GM21447 (cell line): ENCODE data around the gene MAG.

ENCODE experiments used
- ATAC-seq: cut with Tn5 transposase; IDR thresholded peaks from one replicate; pipeline ENCODE4 v1.9.1; 2021; ENCODE audit not compliant: unreplicated experiment

MAG gene

DNA sequence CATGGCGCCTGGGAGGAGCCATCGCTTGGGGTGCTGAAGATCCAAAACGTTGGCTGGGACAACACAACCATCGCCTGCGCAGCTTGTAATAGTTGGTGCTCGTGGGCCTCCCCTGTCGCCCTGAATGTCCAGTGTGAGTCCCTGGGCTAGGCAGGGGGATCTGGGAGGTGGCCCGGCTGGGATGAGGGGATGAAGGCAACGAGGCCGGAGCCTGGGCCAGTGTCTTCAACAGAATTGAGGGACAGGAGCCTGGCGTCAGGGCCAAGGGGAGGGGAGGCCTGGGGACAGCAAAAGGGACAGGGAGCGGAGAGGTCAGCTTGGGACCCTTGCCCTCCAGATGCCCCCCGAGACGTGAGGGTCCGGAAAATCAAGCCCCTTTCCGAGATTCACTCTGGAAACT is 49.0 kb downstream of the MAG start:
- ATAC-seq, result no peak

DNA sequence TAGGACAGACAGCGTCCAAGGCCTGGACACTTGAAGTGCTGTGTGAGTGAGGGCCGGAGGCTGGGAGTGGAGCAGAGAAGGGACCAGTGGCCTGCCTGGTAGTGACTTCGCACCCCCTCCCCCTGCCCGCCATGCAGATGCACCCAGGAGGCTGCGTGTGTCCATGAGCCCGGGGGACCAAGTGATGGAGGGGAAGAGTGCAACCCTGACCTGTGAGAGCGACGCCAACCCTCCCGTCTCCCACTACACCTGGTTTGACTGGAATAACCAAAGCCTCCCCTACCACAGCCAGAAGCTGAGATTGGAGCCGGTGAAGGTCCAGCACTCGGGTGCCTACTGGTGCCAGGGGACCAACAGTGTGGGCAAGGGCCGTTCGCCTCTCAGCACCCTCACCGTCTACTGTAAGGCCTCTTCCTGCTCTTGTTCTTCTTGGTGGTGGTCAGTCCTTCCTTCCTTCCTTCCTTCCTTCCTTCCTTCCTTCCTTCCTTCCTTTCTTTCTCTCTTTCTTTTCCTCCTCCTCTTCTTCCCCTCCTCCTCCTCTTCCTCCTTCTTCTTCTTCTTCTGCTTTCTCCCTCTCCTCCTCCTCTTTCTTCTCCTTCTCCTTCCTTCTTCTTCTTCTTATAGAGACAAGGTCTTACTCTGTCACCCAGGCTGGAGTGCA is 49.7 kb downstream of the MAG start:
- no peak for ATAC-seq

DNA sequence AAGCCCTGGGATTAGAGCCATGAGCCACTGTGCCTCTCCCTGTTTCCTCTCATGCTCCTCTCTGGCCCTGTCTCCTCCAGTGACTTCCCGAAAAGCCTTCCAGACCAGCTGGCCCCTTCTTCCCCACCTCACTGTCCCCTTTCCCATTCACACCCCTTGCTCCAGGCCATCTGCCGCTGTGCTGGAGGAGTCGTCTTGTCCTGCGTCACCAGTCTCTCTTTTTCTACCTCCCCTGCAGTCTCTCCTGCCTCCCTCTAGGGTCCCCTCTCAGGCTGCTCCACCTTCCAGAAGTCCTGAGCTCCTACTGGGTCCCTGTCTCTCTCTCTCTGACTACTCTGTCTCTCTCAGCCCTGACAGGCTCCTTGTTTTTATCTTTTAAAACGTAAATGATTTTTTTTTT is 50.5 kb downstream of the MAG start:
- ATAC-seq, result no peak

DNA sequence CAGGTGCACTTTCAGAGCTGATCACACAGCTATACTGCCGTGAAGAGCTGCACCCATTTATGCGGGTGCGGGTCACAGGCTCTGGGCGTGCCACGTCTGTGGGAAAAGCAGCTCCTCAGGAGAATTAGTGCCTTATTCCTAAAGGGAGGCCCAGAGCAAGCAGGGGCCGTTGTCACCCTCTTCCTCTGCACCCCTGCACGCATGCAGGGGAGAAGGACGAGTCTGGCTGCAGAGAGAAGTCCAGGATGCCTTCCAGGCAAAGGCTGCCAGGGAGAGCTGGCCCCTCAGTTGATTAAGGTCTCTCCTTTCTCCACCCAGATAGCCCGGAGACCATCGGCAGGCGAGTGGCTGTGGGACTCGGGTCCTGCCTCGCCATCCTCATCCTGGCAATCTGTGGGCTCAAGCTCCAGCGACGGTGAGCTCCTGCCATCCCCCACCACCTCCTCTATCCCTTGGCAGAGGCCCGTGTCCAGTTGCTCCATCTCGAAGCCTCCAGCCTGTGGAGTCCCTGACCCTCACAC is 52.6 kb downstream of the MAG start:
- no peak for ATAC-seq

DNA sequence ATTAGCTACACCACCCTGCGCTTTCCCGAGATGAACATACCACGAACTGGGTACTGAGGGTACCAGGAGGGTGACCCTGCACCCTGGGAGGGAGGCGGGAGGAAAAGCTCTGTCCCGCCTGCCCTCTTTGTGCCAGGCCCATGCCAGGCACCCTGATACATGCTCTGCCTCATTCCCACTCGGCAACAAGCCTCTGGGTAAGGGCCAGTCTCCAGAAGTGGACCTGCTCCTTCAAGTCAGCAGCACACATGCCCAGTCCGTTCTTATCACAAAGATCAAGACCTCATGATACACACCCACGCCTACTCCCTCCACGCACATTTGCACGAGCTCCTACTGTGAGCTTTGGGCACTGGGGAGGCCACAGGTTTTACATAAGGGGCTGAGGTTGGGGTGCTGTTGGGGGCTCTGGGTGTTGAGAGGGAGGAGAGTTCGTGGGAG is 53.7 kb downstream of the MAG start:
- ATAC-seq, result no peak

DNA sequence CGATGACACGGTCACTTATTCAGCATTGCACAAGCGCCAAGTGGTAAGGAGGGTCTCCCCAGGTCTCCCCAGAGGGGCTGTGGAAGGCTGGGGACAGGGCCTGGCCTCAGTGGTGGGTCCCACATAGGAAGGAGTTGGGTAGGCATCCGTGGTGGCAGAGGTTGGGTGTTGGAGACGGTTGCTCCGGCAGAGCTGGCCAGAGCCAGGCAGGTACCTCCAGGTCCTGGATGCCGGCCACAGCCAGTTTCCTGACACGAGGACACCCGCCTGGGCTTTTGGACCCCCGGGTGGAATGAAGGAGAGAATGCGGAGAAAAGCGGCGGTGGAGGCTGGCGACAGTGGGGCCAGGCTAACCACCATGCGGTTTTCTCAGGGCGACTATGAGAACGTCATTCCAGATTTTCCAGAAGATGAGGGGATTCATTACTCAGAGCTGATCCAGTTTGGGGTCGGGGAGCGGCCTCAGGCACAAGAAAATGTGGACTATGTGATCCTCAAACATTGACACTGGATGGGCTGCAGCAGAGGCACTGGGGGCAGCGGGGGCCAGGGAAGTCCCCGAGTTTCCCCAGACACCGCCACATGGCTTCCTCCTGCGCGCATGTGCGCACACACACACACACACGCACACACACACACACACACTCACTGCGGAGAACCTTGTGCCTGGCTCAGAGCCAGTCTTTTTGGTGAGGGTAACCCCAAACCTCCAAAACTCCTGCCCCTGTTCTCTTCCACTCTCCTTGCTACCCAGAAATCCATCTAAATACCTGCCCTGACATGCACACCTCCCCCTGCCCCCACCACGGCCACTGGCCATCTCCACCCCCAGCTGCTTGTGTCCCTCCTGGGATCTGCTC is 54.5 kb downstream of the MAG start:
- ATAC-seq, result peak; percentile 33

DNA sequence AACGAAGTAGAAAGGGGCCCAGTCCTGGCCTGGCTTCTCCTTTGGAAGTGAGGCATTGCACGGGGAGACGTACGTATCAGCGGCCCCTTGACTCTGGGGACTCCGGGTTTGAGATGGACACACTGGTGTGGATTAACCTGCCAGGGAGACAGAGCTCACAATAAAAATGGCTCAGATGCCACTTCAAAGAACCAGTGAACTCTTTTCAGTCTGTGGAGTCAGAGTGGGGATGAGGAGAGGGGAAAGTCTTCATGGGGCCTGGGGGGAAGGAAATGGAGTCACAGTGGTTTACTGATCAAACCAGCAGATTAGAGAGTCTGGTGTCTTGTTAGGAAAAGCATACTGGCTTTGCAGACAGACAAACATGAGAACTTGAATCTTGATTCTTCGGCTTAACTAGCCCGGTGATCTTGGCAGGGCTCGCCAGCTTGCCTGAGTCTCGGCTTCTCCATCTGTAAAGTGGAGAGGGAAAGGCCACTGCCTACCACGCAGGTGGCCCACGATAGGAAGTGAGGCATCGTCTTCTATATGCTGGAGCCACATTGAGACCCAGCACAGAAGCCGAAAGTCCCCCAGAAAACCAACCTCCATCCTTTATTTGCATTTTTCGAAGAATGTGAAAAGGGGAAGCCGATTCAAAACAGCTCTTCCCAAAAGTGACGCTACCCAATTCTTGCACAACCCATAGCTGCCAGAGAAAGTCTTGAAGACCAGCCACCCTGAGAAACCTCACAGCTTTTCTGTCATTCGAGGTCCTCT is 55.4 kb downstream of the MAG start, which contains the start of gene FFAR1:
TSS of gene FFAR1 (plus strand) at position 732 of the 759 bp plus-strand sequence. CDS start 3,650 bp downstream, outside the sequence.
- ATAC-seq, result peak; percentile 60

DNA sequence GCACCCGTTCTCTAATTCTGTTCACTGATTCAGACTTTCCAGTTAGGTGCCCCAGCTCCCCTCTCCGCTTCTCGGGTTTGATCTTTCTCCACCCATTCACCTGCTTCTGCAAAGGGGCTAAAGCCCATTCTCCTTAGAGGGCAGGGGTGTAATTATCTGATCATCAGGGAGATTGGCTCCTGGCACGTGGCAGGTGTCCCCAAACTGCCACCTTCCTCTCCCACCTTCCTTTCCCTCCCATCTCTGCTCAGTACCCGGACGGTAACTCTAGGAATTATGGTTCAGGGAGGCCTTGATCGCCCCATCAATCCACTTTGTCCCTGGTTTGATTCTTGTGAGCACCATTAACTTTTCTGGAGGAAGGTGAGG is 56.0 kb downstream of the MAG start:
- ATAC-seq, result no peak

GRCh38 chr19:35348911-35349611 is 57.1 kb downstream of the MAG start:
- no peak for ATAC-seq

DNA sequence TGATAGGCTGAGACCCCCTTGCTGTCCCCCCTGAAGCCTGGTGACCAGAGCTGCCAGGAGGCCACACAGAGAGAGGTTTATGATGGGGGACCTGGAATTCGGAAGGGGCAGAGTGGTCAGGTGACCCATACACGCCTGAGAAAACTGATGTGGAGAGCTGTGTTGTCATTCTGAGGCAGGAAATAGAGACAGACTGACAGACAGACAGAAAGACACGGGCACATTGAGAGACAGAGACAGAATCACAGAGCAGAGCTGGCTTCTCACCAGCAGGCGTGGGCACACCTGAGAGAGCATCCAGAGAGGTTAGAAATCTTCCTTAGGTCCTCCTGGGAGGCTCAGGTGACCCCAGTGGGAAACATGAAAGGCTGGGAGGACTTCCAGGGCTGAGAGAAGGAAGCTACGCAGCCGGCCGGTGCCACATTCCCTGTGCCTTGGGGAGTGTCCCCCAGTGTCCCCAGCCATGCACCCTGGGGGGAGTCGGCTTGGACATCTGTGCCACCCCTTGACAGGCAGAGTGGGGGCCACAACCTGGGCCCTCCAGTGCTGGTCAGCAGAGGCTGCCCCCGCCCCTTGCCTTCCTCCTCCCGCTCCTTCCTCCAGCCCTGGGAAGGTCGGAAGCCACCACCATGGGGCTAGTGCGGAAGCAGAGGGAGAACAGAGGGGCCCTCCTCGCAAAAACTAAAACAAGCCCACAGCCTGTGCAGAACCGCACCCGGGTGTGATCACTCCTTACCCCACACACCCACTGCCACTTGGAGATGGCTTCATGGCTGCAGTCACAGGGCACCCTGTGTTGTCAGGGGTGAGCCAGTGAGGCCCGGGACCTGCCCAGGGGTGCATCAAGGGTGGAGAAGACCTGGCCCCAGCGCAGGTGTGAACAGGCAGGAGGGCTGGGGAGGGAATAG is 57.9 kb downstream of the MAG start:
- ATAC-seq, result no peak

- ATAC-seq, result no peak
Observed at GRCh38 chr19:35350591-35350990, 58.6 kb downstream of the MAG start.

- no peak for ATAC-seq
Observed at GRCh38 chr19:35351411-35352176, 59.6 kb downstream of the MAG start.

DNA sequence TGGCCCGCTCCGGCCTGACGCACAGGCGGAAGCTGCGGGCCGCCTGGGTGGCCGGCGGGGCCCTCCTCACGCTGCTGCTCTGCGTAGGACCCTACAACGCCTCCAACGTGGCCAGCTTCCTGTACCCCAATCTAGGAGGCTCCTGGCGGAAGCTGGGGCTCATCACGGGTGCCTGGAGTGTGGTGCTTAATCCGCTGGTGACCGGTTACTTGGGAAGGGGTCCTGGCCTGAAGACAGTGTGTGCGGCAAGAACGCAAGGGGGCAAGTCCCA is 60.2 kb downstream of the MAG start:
- ATAC-seq, result no peak

DNA sequence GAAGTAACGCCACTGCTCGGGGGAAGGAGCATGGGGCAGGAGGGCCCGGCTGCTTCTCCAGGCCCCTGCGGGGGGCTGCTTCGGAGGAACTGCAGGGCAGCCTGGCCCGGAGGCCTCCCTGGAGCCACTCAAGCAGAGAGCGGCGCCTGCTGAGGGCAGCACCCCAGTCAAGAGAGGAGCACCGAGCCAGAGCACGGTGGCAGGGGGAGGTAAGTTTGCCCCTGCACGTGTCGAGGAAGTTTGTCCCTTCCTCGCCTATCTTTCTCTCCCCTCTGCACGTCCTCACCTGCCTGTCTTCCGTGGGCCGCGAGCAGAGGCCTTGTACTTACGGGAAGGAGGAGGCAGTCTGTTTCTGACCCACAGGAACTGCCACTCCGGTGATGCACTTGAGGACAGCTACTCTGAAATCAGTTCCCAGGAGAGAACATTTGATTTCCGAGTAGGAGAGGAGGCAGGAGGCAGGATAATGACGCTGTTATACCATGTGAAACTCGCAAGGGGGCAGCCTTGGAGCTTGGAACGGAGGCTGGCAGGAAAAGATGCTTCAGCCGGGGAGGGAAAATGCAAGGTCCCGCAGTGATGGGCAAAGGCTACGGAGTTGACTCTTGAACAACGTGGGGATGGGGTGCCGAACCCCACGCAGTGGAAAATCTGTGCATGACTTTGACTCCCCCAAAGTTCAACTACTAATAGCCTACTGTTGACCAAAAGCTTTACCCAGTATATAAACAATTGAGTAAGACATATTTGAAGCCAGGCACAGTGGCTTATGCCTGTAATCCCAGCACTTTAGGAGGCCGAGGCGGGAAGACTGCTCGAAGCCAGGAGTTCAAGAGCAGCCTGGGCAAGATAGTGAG is 60.7 kb downstream of the MAG start:
- no peak for ATAC-seq

GRCh38 chr19:35353635-35354034 is 61.7 kb downstream of the MAG start:
- no peak for ATAC-seq

- ATAC-seq, result no peak
Observed at GRCh38 chr19:35354898-35355297, 62.9 kb downstream of the MAG start.

DNA sequence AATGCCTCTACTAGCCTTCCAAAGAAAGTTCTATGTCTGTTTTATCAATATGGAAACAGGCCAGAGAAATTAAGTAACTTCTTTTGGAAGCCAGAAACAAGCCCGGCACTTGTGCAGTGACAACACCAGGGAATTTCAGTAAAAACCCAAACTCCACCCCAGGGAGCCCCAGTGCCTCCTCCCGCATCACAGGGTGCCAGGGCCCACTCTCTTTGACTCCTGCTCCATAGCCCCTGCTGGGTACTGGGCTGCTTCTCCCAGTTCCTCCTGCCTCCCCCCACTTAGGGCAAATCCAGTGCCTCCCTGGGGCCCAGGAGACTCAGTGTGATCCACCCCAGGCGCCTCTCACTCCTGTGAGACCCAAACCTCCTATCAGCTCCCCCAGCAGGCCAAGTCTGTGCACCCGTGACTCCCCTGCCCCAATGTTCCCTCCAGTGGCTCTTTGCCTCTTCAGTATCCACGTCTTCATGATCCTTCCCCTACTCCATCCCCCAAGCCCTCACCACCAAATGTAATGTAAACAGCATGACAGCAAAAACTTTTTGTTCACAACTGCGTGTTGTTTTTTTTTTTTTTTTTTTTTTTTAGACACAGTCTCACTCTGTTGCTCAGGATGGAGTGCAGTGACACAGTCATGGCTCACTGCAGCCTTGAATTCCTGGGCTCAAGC is 64.0 kb downstream of the MAG start:
- no peak for ATAC-seq
